HEK293 (cell line): ENCODE measurements around the gene PDPK1.

Source experiments
- IKZF3 ChIP-seq: fragments of 450-650 bp; IDR thresholded peaks from 2 replicates; pipeline ENCODE4 v1.5.0; 2018; ENCODE audit warnings: missing biosample characterization, mild to moderate bottlenecking, missing genetic modification characterization, moderate library complexity
- MYNN ChIP-seq: fragments of 450-650 bp; formaldehyde crosslinking; IDR thresholded peaks from 2 replicates; pipeline ENCODE4 v1.5.1; 2016; ENCODE audit warnings: missing biosample characterization, missing genetic modification characterization, borderline replicate concordance
- YY1 ChIP-seq: fragments of 450-650 bp; formaldehyde crosslinking; IDR thresholded peaks from 2 replicates; pipeline ENCODE4 v1.5.1; 2018; ENCODE audit warnings: missing biosample characterization, missing genetic modification characterization
- ZNF140 ChIP-seq: fragments of 450-650 bp; formaldehyde crosslinking; IDR thresholded peaks from 2 replicates; pipeline ENCODE4 v1.5.1; 2016; ENCODE audit warnings: missing biosample characterization, missing genetic modification characterization
- ZNF747 ChIP-seq: fragments of 450-650 bp; formaldehyde crosslinking; IDR thresholded peaks from 2 replicates; pipeline ENCODE4 v1.5.1; 2016; ENCODE audit warnings: missing biosample characterization, missing genetic modification characterization
- ZNF76 ChIP-seq: fragments of 450-650 bp; formaldehyde crosslinking; IDR thresholded peaks from 2 replicates; pipeline ENCODE4; 2016; ENCODE audit warnings: low read depth, missing biosample characterization, missing genetic modification characterization, borderline replicate concordance
- TF ChIP-seq, protein P1 (sequence below): fragments of 450-650 bp; formaldehyde crosslinking; IDR thresholded peaks from 2 replicates; pipeline ENCODE4 v1.5.1; 2016; ENCODE audit warnings: missing biosample characterization, missing genetic modification characterization
- TF ChIP-seq, protein P2 (sequence below): fragments of 450-650 bp; formaldehyde crosslinking; IDR thresholded peaks from 2 replicates; pipeline ENCODE4 v1.5.1; 2016; ENCODE audit warnings: missing biosample characterization, missing genetic modification characterization
- TF ChIP-seq, protein P3 (sequence below): fragments of 450-650 bp; formaldehyde crosslinking; IDR thresholded peaks from 2 replicates; pipeline ENCODE4 v1.5.1; 2017; ENCODE audit warnings: missing biosample characterization, missing genetic modification characterization

DNA sequence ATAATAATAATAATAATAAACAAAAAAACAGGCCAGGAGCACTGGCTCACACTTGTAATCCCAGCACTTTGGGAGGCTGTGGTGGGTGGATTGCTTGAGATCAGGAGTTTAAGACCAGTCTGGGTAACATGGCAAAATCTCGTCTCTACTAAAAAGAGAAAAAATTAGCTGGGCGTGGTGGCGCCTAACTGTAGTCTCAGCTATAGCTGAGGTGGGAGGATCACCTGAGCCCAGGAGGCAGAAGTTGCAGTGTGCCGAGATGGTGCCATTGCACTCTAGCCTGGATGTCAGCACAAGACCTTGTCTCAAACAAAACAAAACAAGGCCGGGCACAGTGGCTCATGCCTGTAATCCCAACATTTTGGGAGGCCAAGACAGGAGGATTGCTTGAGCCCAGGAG is 42.8 kb upstream of the PDPK1 start:
- TF ChIP-seq ZNF76 (no peak), MYNN (tag by site-specific recombination) (no peak), YY1 (tag by site-specific recombination) (no peak), ZNF140 (no peak), ZNF747 (no peak), IKZF3 (tag by site-specific recombination) (no peak)
- TF ChIP-seq, protein P1, sequence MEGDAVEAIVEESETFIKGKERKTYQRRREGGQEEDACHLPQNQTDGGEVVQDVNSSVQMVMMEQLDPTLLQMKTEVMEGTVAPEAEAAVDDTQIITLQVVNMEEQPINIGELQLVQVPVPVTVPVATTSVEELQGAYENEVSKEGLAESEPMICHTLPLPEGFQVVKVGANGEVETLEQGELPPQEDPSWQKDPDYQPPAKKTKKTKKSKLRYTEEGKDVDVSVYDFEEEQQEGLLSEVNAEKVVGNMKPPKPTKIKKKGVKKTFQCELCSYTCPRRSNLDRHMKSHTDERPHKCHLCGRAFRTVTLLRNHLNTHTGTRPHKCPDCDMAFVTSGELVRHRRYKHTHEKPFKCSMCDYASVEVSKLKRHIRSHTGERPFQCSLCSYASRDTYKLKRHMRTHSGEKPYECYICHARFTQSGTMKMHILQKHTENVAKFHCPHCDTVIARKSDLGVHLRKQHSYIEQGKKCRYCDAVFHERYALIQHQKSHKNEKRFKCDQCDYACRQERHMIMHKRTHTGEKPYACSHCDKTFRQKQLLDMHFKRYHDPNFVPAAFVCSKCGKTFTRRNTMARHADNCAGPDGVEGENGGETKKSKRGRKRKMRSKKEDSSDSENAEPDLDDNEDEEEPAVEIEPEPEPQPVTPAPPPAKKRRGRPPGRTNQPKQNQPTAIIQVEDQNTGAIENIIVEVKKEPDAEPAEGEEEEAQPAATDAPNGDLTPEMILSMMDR = no peak
- TF ChIP-seq, protein P2, sequence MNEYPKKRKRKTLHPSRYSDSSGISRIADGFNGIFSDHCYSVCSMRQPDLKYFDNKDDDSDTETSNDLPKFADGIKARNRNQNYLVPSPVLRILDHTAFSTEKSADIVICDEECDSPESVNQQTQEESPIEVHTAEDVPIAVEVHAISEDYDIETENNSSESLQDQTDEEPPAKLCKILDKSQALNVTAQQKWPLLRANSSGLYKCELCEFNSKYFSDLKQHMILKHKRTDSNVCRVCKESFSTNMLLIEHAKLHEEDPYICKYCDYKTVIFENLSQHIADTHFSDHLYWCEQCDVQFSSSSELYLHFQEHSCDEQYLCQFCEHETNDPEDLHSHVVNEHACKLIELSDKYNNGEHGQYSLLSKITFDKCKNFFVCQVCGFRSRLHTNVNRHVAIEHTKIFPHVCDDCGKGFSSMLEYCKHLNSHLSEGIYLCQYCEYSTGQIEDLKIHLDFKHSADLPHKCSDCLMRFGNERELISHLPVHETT (tag by site-specific recombination) = no peak
- TF ChIP-seq, protein P3, sequence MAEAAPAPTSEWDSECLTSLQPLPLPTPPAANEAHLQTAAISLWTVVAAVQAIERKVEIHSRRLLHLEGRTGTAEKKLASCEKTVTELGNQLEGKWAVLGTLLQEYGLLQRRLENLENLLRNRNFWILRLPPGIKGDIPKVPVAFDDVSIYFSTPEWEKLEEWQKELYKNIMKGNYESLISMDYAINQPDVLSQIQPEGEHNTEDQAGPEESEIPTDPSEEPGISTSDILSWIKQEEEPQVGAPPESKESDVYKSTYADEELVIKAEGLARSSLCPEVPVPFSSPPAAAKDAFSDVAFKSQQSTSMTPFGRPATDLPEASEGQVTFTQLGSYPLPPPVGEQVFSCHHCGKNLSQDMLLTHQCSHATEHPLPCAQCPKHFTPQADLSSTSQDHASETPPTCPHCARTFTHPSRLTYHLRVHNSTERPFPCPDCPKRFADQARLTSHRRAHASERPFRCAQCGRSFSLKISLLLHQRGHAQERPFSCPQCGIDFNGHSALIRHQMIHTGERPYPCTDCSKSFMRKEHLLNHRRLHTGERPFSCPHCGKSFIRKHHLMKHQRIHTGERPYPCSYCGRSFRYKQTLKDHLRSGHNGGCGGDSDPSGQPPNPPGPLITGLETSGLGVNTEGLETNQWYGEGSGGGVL (tag by site-specific recombination) = no peak
